ENCODE results near the gene UBASH3A.

Gene UBASH3A

GRCh38 chr21:42433946-42434551 is 30.3 kb downstream of the UBASH3A start:
- DNase-seq: no peak

GRCh38 chr21:42434884-42435283 is 31.2 kb downstream of the UBASH3A start:
- no peak for DNase-seq

- no peak for DNase-seq
Observed at GRCh38 chr21:42435401-42435800, 31.7 kb downstream of the UBASH3A start.

- DNase-seq: no peak
Observed at GRCh38 chr21:42435833-42436232, 32.1 kb downstream of the UBASH3A start.

- DNase-seq: no peak
Observed at GRCh38 chr21:42436914-42437313, 33.2 kb downstream of the UBASH3A start.

- DNase-seq: no peak
Observed at GRCh38 chr21:42437786-42438185, 34.1 kb downstream of the UBASH3A start.

GRCh38 chr21:42438316-42439205 is 34.9 kb downstream of the UBASH3A start:
- DNase-seq: no peak

- peak; percentile 51 for DNase-seq
Observed at GRCh38 chr21:42439284-42440186, 35.8 kb downstream of the UBASH3A start.

- DNase-seq: no peak
Observed at GRCh38 chr21:42440187-42440792, 36.6 kb downstream of the UBASH3A start.

GRCh38 chr21:42441963-42442362 is 38.3 kb downstream of the UBASH3A start:
- no peak for DNase-seq

- no peak for DNase-seq
Observed at GRCh38 chr21:42443181-42443785, 39.6 kb downstream of the UBASH3A start.

GRCh38 chr21:42443876-42444744 is 40.4 kb downstream of the UBASH3A start:
- DNase-seq: no peak

GRCh38 chr21:42444745-42445059 is 41.0 kb downstream of the UBASH3A start:
- no peak for DNase-seq

- DNase-seq: no peak
Observed at GRCh38 chr21:42445311-42445710, 41.6 kb downstream of the UBASH3A start.

GRCh38 chr21:42446531-42446930 is 42.8 kb downstream of the UBASH3A start:
- no peak for DNase-seq

GRCh38 chr21:42447182-42447581 is 43.5 kb downstream of the UBASH3A start:
- DNase-seq: no peak

GRCh38 chr21:42447732-42448131 is 44.0 kb downstream of the UBASH3A start:
- no peak for DNase-seq

GRCh38 chr21:42448686-42449085 is 45.0 kb downstream of the UBASH3A start:
- no peak for DNase-seq

GRCh38 chr21:42451941-42452340 is 48.2 kb downstream of the UBASH3A start:
- DNase-seq: no peak

- no peak for DNase-seq
Observed at GRCh38 chr21:42452401-42453223, 48.9 kb downstream of the UBASH3A start.

All from CD4-positive, alpha-beta T cell treated with Interleukin-4 for 4 hours (primary cell).